Endodermal cell (in vitro differentiated cells): ENCODE measurements around the gene GPX4. TPM values are rescaled to one million over a fixed set of nuclear protein-coding genes. Genes with fewer than 3 reads are reported as not detected.

Experiments
- DNase-seq: peaks from one replicate; pipeline ENCODE4 v3.0.0-alpha.2; 2017
- H3K27ac ChIP-seq: 2 replicates; pipeline ENCODE4 v1.5.1; 2013; ENCODE audit warnings: mild to moderate bottlenecking, low read depth, low read length, moderate library complexity
- H3K27me3 ChIP-seq: 2 replicates; pipeline ENCODE4 v1.6.1; 2013; ENCODE audit warnings: mild to moderate bottlenecking, low read length, moderate library complexity; ENCODE audit not compliant: insufficient read depth, control insufficient read depth, poor library complexity, severe bottlenecking
- H3K36me3 ChIP-seq: 2 replicates; pipeline ENCODE4 v1.7.0; 2013; ENCODE audit warnings: mild to moderate bottlenecking, low read length, moderate library complexity; ENCODE audit not compliant: control insufficient read depth, insufficient read depth
- H3K4me1 ChIP-seq: one replicate; pipeline ENCODE4 v1.7.0; 2013; ENCODE audit warnings: low read length; ENCODE audit not compliant: control insufficient read depth, insufficient read depth
- H3K4me3 ChIP-seq: 2 replicates; pipeline ENCODE4 v1.5.1; 2013; ENCODE audit warnings: mild to moderate bottlenecking, low read length, moderate library complexity
- H3K9ac ChIP-seq: 2 replicates; pipeline ENCODE4 v1.6.1; 2013; ENCODE audit warnings: mild to moderate bottlenecking, low read length, moderate library complexity; ENCODE audit not compliant: poor library complexity, severe bottlenecking; ENCODE audit errors: extremely low read depth
- H3K9me3 ChIP-seq: 2 replicates; pipeline ENCODE4 v1.6.1; 2013; ENCODE audit warnings: mild to moderate bottlenecking, low read length, moderate library complexity; ENCODE audit not compliant: control insufficient read depth
- H3K27ac Mint-ChIP-seq: 2 replicates; pipeline ENCODE4 v1.8.0; 2020; ENCODE audit warnings: mixed read lengths
- H3K27me3 Mint-ChIP-seq: 2 replicates; pipeline ENCODE4 v1.8.0; 2021; ENCODE audit warnings: mild to moderate bottlenecking, mixed read lengths; ENCODE audit not compliant: insufficient read depth
- H3K36me3 Mint-ChIP-seq: 2 replicates; pipeline ENCODE4 v1.8.0; 2020; ENCODE audit warnings: low read depth, mixed read lengths
- H3K4me1 Mint-ChIP-seq: 2 replicates; pipeline ENCODE4 v1.8.0; 2020; ENCODE audit warnings: mixed read lengths
- H3K4me3 Mint-ChIP-seq: 2 replicates; pipeline ENCODE4 v1.8.0; 2020; ENCODE audit warnings: mild to moderate bottlenecking, moderate library complexity, mixed read lengths
- H3K9me3 Mint-ChIP-seq: 2 replicates; pipeline ENCODE4 v1.8.0; 2020; ENCODE audit warnings: mild to moderate bottlenecking, mixed read lengths
- WGBS, 2 experiments: methylation state at CpG; one replicate each; pipeline versions ENCODE4 v1.1.5 to v1.1.7; 2013; ENCODE audit warnings: missing lambda C conversion rate in 2 of 2, mixed read lengths in 1 of 2; ENCODE audit not compliant: insufficient coverage in 1 of 2, insufficient read length in 1 of 2; 5-methylcytosine and 5-hydroxymethylcytosine counted together
- total RNA-seq, 2 donors: library from RNA; stranded (reverse); fragmentation: NEBNext Ultra II Directional in 1 of 2; extraction: Animal tissue kit (Norgen Biotek cat#: 25700) in 1 of 2; gene quantifications; 2 replicates in 1 of 2; 3 replicates in 1 of 2; pipeline ENCODE4 v1.2.1, GENCODE V29; 2021
- TF ChIP-seq, protein P1 (sequence below): fragments of 200-600 bp; sonication (generic); conservative IDR thresholded peaks from 2 replicates; pipeline ENCODE4 v1.5.0; 2021; ENCODE audit warnings: antibody characterized with exemption, mild to moderate bottlenecking

GPX4 gene
- total RNA-seq, 2 donors from 2014 or later, result 331 to 449 TPM

DNA sequence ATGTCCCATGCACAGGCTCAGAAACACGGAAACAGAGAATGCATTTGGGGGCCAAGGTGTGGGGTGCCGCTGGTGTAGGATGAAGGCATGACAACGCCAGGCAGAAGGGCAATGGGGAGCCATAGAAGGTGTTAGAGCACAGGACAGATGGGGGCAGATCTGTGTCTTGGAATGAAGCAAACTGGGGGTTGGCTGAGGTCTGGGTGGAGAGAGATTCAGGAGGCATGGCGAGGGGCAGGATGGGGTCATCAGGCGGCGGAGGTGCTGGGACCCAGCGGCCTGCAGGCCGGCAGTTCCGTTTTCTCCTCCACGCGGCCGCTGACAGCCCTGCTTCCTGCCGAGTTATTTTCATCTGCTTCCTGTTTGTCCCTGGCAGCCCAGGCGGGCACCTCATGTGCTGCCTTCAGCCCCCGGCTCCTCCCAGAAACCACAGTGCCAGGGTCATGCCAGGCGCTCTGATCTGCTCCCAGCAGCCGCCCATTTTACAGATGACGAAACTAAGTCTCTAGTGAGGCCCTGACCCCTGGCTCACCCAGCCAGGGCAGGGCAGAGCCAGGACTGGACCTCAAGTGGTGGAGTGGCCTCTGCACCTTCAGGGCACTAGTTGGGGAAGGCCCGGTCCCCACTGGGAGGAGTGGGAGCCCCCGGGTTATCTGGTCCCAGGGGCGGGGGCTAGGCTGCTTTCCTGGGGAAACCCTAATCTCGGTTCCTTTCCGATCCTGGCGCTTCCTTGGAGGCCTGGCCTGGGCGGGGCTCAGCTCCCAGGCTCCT lies 34.6 kb upstream of the GPX4 start:
- H3K4me3 ChIP-seq, result no peak overlapping the region
- WGBS, 2 experiments, result 91 to 92% methylated on average over 19 to 25 of the region's 25 CpGs
- peaks cover 78% of the 10 kb centered on the region for H3K27me3 ChIP-seq
- H3K9me3 Mint-ChIP-seq, result no peaks in the 10 kb centered on the region
- no peak overlapping the region for H3K4me3 Mint-ChIP-seq
- H3K27me3 Mint-ChIP-seq, result peaks cover 63% of the 10 kb centered on the region
- DNase-seq, result no peak
- no peaks in the 10 kb centered on the region for H3K36me3 Mint-ChIP-seq
- H3K9ac ChIP-seq, result no peak overlapping the region
- H3K27ac ChIP-seq, result no peak overlapping the region
- H3K27ac Mint-ChIP-seq, result no peak overlapping the region
- no peaks in the 10 kb centered on the region for H3K9me3 ChIP-seq
- TF ChIP-seq, protein P1, sequence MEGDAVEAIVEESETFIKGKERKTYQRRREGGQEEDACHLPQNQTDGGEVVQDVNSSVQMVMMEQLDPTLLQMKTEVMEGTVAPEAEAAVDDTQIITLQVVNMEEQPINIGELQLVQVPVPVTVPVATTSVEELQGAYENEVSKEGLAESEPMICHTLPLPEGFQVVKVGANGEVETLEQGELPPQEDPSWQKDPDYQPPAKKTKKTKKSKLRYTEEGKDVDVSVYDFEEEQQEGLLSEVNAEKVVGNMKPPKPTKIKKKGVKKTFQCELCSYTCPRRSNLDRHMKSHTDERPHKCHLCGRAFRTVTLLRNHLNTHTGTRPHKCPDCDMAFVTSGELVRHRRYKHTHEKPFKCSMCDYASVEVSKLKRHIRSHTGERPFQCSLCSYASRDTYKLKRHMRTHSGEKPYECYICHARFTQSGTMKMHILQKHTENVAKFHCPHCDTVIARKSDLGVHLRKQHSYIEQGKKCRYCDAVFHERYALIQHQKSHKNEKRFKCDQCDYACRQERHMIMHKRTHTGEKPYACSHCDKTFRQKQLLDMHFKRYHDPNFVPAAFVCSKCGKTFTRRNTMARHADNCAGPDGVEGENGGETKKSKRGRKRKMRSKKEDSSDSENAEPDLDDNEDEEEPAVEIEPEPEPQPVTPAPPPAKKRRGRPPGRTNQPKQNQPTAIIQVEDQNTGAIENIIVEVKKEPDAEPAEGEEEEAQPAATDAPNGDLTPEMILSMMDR, result no peak
- H3K4me1 ChIP-seq, result peaks cover 5% of the 10 kb centered on the region
- H3K4me1 Mint-ChIP-seq, result peaks cover 4% of the 10 kb centered on the region
- no peaks in the 10 kb centered on the region for H3K36me3 ChIP-seq

DNA sequence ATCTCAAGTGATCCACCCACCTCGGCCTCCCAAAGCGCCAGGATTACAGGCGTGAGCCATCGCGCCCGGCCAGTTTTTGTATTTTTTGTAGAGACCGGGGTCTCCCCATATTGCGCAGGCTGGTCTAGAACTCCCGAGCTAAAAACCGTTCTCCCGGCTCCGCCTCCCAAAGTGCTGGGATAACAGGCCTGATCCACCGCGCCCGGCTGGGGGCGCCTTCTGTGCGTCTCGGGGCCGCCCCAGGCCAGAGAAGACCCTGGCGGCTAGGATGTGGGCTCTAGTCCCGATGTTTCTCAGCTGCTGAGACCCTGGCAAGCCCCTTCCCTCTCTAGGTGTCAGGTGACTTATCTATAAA lies 33.2 kb upstream of the GPX4 start:
- no peak overlapping the region for H3K4me3 ChIP-seq

DNA sequence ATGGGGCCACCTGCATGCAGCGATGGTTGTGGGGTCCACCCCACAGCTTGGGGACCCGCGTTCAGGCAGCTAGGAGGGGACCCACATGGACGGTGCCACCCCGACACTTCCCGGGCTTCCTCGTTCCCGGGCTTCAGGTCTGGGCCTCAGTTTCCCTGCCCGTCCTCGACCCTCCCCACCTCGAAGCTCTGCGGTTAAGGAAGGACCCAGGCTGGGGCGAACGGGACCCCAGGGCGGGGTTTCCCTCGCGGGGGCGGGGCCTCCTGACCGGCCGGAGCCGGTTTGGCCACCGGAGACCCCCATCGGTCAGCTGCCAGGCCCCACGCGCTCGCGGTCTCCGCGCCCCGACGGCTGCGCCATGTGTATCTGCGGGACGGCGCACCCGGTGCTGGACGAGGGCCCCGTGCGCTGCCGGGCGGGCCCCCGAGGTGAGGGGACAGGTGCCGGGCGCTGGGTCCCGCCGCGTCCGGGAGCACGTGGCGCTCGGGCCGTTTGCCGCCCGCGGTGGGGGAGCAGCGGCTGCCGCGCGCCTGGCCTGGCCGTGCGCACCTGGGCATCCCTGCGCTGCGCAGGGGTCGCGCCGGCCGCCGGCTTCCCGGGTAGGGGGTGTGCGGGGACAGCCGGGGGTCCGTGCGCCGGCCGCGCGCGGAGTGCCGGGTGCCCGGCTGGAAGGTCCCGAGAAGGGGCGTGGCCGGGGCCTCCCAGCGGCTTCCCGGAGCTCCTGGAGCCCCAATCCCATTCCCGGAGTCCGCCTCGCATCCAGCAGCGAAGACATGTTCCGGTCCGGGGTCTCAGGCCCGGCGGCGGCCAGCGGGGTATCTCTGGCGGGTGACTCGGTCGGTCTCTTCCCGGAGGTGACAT lies 32.6 kb upstream of the GPX4 start:
- H3K4me3 ChIP-seq, result peak overlapping the region; percentile 23
- Mint-ChIP-seq H3K27ac (no peak overlapping the region), H3K4me1 (no peaks in the 10 kb centered on the region), H3K27me3 (peaks cover 50% of the 10 kb centered on the region), H3K9me3 (no peaks in the 10 kb centered on the region), H3K4me3 (peak overlapping the region; percentile 36), H3K36me3 (peaks cover 7% of the 10 kb centered on the region)
- no peaks in the 10 kb centered on the region for H3K9me3 ChIP-seq
- peaks cover 63% of the 10 kb centered on the region for H3K27me3 ChIP-seq
- TF ChIP-seq, protein P1, result no peak
- peak; percentile 81 for DNase-seq
- H3K27ac ChIP-seq, result no peak overlapping the region
- H3K4me1 ChIP-seq, result peaks cover 4% of the 10 kb centered on the region
- H3K9ac ChIP-seq, result no peak overlapping the region
- no peaks in the 10 kb centered on the region for H3K36me3 ChIP-seq
- WGBS, 2 experiments, result 4 to 7% methylated on average over 51 to 99 of the region's 99 CpGs

More for the DNA sequence above, 33.2 kb upstream of the GPX4 start:
- Mint-ChIP-seq H3K27ac (no peak overlapping the region), H3K4me1 (no peaks in the 10 kb centered on the region), H3K27me3 (peaks cover 56% of the 10 kb centered on the region), H3K4me3 (no peak overlapping the region), H3K9me3 (no peaks in the 10 kb centered on the region), H3K36me3 (peaks cover 1% of the 10 kb centered on the region)
- TF ChIP-seq, protein P1, result peak; percentile 60
- Histone ChIP-seq H3K27ac (no peak overlapping the region), H3K4me1 (peaks cover 5% of the 10 kb centered on the region), H3K27me3 (peaks cover 69% of the 10 kb centered on the region), H3K9ac (no peak overlapping the region), H3K36me3 (no peaks in the 10 kb centered on the region), H3K9me3 (no peaks in the 10 kb centered on the region)
- DNase-seq, result peak; percentile 82
- 17 to 22% methylated on average over 21 of the region's 21 CpGs for WGBS, 2 experiments
